Measurements from ENCODE around the gene SORCS2. TPM values are rescaled to one million over a fixed set of nuclear protein-coding genes. Genes with fewer than 3 reads are reported as not detected.

Gene SORCS2
- total RNA-seq, 1 donor from 2014 or later: 7.1 TPM

GRCh38 chr4:7530932-7531639, 338.7 kb downstream of the SORCS2 start:
- DNase-seq (ENCODE audit: low spot score in 2 of 2, unreplicated experiment in 2 of 2): no peak
- Mint-ChIP-seq H3K27ac (no peak overlapping the region), H3K9me3 (no peaks in the 10 kb centered on the region), H3K4me3 (no peak overlapping the region), H3K27me3 (ENCODE audit: low read depth) (peaks cover 5% of the 10 kb centered on the region), H3K36me3 (no peaks in the 10 kb centered on the region), H3K4me1 (peaks cover 34% of the 10 kb centered on the region)
- TF ChIP-seq CTCF (IDR thresholded peaks at IDR 0.05; ENCODE audit: unreplicated experiment): no peak

- Mint-ChIP-seq H3K27ac (no peak overlapping the region), H3K27me3 (ENCODE audit: low read depth) (peaks cover 3% of the 10 kb centered on the region), H3K9me3 (no peaks in the 10 kb centered on the region), H3K36me3 (no peaks in the 10 kb centered on the region), H3K4me1 (peaks cover 34% of the 10 kb centered on the region), H3K4me3 (no peak overlapping the region)
- no peak for DNase-seq (ENCODE audit: low spot score in 2 of 2, unreplicated experiment in 2 of 2)
- no peak for TF ChIP-seq CTCF (IDR thresholded peaks at IDR 0.05; ENCODE audit: unreplicated experiment)
Observed at GRCh38 chr4:7531640-7531994, 339.3 kb downstream of the SORCS2 start.

GRCh38 chr4:7532043-7532442, 339.7 kb downstream of the SORCS2 start:
- peaks cover 34% of the 10 kb centered on the region for H3K4me1 Mint-ChIP-seq
- peaks cover 2% of the 10 kb centered on the region for H3K27me3 Mint-ChIP-seq (ENCODE audit: low read depth)
- H3K27ac Mint-ChIP-seq: no peak overlapping the region
- no peaks in the 10 kb centered on the region for H3K9me3 Mint-ChIP-seq
- H3K4me3 Mint-ChIP-seq: no peak overlapping the region
- no peak for DNase-seq (ENCODE audit: low spot score in 2 of 2, unreplicated experiment in 2 of 2)
- TF ChIP-seq CTCF (IDR thresholded peaks at IDR 0.05; ENCODE audit: unreplicated experiment): no peak
- no peaks in the 10 kb centered on the region for H3K36me3 Mint-ChIP-seq

GRCh38 chr4:7533267-7533666, 340.9 kb downstream of the SORCS2 start:
- H3K4me1 Mint-ChIP-seq: peaks cover 34% of the 10 kb centered on the region
- no peak for TF ChIP-seq CTCF (IDR thresholded peaks at IDR 0.05; ENCODE audit: unreplicated experiment)
- H3K9me3 Mint-ChIP-seq: no peaks in the 10 kb centered on the region
- no peaks in the 10 kb centered on the region for H3K27me3 Mint-ChIP-seq (ENCODE audit: low read depth)
- no peak for DNase-seq (ENCODE audit: low spot score in 2 of 2, unreplicated experiment in 2 of 2)
- no peak overlapping the region for H3K27ac Mint-ChIP-seq
- no peak overlapping the region for H3K4me3 Mint-ChIP-seq
- H3K36me3 Mint-ChIP-seq: no peaks in the 10 kb centered on the region

- Mint-ChIP-seq H3K4me3 (no peak overlapping the region), H3K27ac (no peak overlapping the region), H3K9me3 (no peaks in the 10 kb centered on the region), H3K36me3 (no peaks in the 10 kb centered on the region), H3K4me1 (peaks cover 25% of the 10 kb centered on the region), H3K27me3 (ENCODE audit: low read depth) (no peaks in the 10 kb centered on the region)
- DNase-seq (ENCODE audit: low spot score in 2 of 2, unreplicated experiment in 2 of 2): no peak
- no peak for TF ChIP-seq CTCF (IDR thresholded peaks at IDR 0.05; ENCODE audit: unreplicated experiment)
Observed at GRCh38 chr4:7535094-7535493, 342.8 kb downstream of the SORCS2 start.

- Mint-ChIP-seq H3K4me3 (no peak overlapping the region), H3K27ac (no peak overlapping the region), H3K36me3 (no peaks in the 10 kb centered on the region), H3K4me1 (peaks cover 21% of the 10 kb centered on the region), H3K27me3 (ENCODE audit: low read depth) (no peaks in the 10 kb centered on the region), H3K9me3 (no peaks in the 10 kb centered on the region)
- no peak for TF ChIP-seq CTCF (IDR thresholded peaks at IDR 0.05; ENCODE audit: unreplicated experiment)
- no peak for DNase-seq (ENCODE audit: low spot score in 2 of 2, unreplicated experiment in 2 of 2)
Observed at GRCh38 chr4:7535619-7536018, 343.3 kb downstream of the SORCS2 start.

Data from mesothelial cell of epicardium (in vitro differentiated cells).